ENCODE measurements around the gene CFAP53.

Gene CFAP53

DNA sequence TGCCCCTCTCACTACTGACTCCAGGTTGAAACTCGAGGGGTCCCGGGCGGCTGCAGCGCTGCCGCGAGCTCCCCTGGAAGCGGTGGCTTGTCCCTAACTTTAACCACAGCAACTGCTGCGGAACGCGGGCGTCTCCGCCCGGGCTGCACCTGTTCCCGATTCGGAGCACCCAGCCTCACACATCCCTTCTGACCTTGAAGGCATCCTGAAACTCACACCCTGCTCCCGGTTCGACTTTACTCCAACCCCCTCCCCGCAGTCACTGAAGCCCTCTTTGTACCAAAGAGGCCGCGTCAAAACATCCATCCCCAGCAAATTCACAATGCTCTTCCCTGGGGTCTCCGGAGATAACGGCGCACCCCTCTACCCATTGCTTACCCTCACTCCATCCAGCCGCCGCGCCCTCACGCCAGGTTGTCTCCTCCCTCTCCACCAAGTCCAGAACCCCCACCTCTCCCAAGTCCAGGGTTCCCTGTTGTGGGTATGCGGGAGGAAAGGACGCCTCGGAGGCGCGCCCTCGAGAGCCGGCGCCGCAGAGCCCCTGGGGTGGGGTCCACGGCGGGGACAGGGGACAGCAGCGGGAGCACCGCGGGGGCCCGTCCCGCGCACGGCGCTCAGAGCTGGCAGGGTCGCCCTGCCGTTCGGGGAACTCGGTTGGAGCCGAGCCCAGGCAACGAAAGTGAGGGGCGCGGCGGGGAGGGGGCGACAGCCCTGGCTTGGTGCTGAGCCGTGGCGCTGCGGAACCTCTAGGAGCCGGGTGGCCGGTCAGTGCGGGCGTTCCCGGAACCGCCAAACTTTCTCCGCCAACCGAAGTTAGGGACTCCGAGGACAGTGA is 72.3 kb downstream of the CFAP53 start:
- no peak for DNase-seq (ENCODE audit: low spot score)

DNA sequence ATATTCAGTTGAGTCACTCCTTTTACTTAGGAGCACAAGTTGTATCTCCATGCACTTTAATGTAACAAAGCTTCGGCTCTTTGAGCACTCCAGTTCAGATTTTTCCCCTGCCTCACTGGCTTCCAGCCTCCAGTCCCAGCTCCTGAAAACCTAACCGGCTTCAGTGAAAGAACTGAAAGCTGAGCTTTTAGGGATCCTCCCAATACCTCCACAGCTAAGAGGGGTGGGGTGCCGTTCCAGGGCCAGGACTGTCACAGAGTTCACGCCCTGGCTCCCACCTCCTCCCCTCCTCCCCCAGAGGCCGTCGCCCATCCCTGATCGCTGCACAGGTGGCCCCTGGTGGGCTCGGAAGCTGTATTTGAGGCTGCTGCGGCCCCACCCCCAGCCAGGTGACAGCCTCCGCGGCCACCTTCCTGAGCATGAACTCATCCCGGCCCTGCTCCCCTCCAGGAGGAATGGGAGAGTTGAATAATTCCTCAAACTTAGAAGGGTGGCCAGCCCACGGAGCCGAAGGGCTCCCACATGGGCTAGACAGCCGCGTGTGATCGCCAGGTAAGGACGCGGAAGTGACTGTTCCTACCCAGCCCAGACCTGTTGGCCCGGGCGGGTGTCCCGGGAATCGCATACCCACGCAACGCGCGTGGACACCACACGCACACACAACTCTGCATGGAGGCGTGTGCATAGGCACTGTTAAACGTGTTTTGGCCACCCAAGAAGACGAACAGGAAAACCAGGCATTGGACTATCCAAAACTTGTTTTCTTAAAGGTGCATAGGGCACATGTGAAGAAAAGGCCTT is 73.1 kb downstream of the CFAP53 start:
- no peak for DNase-seq (ENCODE audit: low spot score)

DNA sequence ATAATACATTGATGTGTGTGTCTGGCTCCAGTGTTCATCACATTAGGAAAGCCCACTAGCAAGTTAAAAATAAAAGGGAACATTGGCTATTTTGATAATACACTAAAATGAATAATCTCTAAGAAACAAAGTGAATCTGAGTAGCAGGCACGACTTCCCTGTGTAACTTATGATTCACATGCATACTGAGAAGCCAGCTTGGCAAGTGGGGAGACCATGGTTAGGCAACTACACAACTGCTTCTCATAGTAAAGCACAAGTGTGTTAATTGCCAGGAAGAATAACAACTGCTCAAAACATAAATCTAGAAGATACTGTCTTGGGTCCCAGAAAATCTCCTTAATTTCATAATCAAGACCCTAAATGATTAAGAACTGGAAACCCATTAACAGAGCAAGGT is 75.4 kb downstream of the CFAP53 start:
- DNase-seq (ENCODE audit: low spot score), result no peak

DNA sequence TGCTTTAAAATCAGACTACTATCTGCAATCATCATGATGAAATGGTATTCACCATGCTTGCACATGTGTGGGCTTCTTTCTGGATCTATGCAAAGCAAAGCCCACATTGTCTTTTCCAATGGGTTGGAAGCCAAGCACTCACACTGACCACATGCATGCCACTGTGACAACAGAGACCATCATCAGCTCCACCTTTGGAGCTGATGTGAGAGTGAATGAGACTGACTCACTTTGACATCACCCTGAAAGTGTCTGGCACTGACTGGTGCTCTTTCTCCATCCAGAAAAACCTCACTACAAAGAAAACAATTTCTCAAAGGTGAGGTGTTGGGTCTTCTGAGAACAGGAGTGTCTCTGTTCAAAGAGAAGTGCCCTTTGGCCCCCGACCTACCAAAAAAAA is 76.1 kb downstream of the CFAP53 start:
- no peak for DNase-seq (ENCODE audit: low spot score)

DNA sequence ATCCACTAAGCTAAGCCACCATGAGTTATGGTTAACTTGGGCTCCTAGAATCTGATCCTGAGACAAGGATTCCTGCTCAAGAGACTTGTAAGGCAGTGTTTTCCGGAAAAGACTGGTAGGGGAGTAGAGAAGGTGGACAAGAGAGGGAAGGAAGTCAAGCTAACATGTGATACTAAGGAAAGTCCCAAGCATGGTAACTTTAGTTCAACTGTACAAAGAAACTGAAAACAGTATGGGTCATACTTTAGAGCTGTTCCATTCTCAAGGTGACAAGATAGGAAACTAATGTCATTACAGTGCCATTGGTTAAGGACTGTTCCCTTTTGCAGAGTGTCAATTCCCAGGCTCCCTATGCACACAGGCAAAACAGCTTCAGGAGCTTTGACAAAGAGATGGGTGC is 77.1 kb downstream of the CFAP53 start:
- DNase-seq (ENCODE audit: low spot score), result no peak

DNA sequence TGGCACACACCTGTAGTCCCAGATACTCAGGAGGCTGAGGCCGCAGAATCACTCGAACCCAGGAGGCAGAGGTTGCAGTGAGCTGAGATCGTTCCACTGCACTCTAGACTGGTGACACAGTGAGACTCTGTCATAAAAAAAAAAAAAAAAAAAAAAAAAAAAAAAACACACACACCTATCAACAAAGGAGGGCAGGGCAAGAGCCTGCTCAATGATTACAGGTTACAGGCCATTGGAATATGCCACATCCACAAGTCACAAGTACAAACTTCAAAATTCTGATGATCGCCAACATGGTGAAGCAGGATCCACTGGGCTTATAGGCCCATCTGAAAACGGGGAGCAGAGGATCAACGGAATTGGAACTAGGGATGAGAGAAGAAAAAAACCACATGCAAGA is 77.6 kb downstream of the CFAP53 start:
- DNase-seq (ENCODE audit: low spot score), result no peak

DNA sequence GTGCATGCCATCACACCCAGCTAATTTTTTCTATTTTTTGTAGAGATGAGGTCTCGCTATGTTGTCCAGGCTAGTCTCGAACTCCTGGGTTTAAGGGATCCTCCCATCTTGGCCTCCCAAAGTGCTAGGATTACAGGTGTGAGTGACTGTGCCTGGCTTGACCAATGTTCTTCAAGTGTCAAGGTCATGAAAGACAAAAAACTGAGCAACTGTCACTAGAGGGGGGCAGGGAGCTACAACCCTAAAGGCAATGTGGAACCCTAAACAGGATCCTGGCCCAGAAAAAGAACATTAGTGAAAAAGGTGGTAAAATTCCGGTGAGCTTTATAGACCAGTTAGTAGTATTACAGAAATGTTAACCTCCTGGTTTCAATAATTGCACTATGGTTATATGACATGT is 78.6 kb downstream of the CFAP53 start:
- no peak for DNase-seq (ENCODE audit: low spot score)

DNA sequence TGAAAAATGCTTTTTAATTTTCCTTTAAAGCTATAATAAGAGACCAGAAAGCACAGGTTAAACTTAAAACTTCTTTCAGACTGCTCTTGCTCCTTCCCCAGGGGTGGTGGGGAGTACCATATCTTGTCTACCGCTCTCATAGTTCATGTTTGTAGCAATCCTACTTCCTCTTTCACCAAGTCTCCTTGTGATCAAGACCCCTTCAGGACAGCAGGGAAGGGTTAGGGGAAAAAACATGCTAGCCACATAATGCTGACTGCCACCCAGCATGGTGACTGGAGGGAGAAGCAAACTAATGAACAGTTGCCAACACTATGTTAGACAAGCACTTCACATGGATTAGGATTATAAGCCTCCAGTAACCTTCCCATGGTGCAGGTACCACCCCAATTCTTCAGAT is 79.9 kb downstream of the CFAP53 start:
- no peak for DNase-seq (ENCODE audit: low spot score)

DNA sequence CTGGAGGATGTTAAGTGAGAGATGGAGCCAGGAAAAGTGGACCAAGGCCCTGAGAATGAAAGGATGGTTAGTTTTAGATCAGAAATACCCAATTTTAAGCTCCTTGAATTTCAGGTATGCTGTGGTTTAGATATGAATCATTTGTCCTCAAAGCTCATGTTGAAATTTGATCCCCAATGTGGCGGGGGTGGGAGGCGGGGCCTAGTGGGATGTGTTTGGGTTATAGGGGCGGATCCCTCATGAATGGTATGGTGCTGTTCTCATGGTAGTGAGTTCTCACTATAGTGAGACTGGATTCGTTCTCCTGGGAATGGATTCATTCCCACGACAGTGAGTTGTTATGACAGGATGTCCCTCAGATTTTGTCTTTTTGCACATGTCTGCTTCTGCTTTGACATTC is 82.7 kb downstream of the CFAP53 start:
- DNase-seq (ENCODE audit: low spot score), result no peak

DNA sequence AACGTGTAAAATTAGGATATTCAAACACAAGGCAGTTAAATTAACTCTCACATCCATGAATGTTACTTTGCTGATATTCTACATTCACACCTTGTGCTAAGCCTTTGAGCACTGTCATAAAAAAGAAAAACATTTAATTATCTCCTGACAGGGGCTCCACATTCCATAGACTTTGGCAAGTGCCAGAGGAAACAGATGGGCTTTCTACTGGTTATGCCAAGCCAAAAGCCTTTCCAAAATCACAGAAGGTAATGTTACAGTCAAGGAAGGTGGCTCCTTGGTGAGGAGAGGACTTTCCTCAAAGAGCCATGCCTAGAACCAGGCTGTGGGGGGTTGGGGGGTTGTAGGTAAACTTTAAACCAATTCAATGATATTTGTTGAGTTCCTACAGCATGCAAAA is 83.8 kb downstream of the CFAP53 start:
- DNase-seq (ENCODE audit: low spot score), result no peak

DNA sequence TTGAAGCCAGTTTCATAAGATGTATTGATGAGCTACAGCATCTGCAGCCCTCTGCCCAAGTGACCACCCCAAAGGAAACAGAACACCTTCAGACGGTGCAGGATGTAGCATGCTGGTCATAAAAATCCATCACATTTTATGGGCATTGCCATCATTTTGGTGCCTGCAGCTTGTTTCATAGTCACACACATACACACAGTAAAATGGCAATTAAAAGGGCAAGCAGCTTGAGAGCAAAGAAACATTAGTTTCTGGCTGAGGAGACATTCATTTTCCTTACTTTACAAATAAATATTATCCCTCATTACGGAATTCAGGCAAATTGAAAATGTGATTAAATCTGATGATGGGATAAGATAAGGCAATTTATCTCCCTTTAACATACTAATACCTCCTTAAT is 84.7 kb downstream of the CFAP53 start:
- no peak for DNase-seq (ENCODE audit: low spot score)

DNA sequence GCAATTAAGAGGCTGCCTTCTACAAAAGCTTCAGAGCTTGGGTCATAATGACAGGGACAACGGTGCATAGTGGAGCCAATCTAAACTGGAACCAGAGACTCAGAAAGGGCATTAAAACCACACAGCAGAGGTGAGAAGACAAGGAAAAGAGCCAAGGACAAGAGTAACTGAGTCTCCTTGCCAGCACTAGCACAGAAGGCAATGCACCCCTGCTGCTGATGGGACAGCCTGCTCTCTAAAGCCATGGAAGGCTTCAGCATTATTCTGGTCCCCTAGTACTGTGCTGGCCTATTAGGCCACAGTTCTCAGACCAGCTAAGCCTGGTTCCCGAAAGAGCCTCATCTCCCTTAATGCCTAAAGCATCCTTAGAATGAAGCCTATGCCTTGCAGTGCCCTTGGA is 86.8 kb downstream of the CFAP53 start:
- DNase-seq (ENCODE audit: low spot score), result no peak

DNA sequence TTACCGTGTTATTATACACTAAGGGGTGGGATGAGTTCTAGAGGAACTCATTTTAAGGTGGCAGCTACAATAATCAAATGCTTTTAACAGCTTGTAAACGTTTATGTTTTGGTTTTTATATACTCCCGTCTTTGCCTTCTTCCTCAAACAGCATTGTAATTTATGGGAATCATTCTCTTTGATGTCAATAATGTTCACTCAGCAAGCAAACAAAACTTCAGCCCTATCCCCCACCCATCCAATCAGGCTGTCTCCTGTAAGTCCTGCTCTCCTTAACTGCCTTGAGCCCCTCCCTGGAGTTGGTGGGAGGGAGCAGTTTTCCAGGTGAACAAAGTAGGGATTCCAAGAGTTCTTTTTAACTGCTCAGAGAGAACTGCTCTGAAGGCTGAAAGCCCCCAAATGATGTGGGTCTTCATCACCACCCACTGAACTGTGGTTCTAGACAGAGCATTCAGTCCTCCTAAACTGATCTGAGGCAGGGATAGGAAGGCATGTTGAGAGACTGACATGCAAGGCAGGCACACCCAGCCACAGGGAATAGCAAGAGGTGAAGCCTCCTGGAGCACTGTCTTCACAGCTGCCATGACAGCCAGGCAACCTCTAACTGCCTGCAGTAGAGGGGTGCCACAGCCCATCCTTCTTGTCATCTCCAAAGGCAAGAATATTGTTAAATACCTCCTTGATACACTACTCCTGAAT is 88.9 kb downstream of the CFAP53 start:
- DNase-seq (ENCODE audit: low spot score), result no peak

All from AG08396 (cell line).